ENCODE measurements around the gene TBX2. TPM values are rescaled to one million over a fixed set of nuclear protein-coding genes. Genes with fewer than 3 reads are reported as not detected.

Gene TBX2
- polyA plus RNA-seq, 1 donor = 10.9 TPM

DNA sequence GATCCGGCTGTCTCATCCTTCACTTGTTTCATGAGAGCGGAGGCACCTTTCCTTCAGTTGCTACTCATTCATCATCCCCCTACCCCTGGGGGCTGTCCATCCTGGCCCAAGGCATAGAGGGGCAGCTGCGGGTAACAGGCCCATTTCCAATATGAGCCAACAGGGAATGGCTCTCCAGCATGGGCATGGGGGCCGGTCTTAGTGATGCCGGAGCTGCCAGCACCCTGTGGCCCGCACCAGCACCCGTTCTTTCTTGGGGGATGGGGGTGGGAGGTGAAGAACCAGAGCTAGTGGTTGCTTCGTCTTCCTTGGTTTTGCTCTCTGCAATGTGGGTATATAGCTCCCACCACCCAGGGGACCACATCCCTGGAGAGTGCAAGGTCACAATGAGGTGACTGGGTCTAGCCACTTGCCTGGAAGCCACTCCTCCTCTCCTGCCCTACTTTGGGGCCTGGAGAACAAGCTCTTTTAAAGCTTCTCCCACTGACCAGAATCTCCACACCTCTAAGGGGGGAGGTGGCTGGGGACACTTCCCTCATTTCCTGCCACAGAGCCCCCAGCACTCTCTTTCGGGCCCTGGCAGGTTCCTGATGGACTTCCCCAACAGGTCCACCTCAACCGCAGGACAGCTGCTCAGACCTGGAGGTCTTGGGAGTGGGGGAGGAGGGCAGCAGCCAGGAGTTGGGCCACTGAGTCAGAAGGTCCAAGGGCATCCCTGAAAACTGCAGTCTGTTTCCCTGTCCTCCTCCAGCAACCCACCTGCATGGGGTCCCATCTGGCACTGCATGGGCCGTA is 11.9 kb upstream of the TBX2 start:
- DNase-seq (ENCODE audit: low read depth) = no peak

DNA sequence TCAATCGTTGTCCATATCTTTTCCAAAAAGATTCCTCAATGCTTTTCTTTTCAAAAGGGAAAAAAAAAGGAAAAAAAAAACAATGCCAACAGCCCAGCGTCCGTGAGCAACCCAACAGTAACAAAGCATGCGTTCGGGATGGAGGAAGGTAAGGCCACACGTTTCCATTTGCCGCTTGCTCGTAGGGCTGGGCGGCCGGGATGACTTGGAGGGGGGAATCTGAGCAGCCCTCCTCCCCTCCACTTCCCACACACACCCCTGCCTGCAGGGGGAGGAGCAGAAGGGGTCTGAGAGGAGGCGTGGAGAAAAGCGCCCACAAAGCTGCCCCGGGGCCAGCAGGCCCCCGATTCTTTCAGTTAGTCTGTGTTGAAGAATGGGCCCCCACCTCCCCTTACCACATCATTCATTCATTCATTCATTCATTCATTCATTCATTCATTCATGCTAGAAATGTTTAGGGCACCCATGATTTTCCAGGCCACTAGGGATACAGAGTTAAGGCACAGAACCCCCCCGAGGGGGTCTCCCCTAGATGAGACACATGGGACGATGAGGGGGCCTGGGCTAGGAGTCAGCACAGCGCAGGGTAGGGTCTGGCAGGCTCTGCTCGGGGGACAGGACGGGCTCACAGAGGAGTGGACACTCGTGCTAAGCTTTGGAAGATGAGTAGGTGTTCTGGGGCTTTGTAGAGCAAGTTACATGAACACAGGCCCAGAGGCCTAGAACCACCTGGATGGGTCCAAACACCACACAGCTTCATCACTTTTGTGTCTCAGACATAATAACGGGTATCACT is 10.9 kb upstream of the TBX2 start:
- no peak for DNase-seq (ENCODE audit: low read depth)

DNA sequence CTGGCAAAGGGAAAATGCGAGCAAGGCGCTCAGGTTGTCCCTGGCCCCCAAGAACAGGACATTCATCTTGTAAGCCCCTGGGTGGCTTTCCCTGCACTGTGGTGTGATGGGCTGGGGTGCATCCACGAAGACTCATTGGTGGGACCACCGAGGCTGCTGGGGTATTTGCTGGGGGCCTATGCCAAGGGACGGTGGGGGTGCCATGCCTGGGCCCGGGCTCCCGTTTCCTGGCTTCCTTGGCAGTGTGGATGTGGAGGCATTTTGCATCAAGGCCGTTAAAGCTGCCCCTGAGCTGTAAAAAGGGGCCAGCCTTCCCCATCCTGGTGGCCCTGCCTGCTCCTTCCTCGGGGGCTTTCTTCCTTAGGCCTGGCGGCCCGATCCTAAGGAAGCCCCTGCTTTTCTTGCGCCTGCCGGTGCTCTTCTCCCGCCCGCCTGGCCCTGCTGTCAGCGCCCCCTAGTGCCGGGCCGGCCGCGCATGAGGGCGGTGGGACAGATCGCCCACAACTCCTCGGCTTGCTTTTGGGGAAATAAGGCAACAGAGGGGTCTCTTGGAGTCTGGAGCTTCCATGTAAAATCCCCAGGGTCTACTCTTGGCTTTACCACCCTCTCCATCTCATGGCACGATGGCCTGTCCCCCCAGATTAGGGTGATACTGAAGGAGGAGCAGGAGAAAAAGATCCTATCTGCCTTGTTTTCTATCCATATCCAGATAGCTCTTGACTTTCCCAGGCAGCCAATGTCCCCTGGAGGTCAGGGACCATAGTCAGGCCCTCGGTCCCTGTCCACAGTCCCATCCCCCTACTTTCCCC is 9.8 kb upstream of the TBX2 start:
- DNase-seq (ENCODE audit: low read depth) = no peak

DNA sequence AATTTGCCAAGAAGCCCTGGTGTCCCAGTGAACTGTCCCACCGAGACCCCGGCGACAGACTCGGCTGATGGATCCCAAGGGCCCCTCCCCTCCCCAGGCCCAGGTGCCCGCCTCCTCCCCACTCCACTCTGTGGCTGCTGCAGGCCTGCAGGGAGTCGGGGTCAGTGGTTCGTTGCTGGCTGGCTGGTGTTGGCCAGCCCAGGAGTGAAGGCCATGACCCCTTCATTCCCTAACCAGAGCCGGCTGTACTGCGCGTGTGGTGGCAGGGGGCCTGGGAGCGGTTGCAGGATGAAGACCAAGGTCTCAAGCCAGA is 9.2 kb upstream of the TBX2 start:
- no peak for DNase-seq (ENCODE audit: low read depth)

DNA sequence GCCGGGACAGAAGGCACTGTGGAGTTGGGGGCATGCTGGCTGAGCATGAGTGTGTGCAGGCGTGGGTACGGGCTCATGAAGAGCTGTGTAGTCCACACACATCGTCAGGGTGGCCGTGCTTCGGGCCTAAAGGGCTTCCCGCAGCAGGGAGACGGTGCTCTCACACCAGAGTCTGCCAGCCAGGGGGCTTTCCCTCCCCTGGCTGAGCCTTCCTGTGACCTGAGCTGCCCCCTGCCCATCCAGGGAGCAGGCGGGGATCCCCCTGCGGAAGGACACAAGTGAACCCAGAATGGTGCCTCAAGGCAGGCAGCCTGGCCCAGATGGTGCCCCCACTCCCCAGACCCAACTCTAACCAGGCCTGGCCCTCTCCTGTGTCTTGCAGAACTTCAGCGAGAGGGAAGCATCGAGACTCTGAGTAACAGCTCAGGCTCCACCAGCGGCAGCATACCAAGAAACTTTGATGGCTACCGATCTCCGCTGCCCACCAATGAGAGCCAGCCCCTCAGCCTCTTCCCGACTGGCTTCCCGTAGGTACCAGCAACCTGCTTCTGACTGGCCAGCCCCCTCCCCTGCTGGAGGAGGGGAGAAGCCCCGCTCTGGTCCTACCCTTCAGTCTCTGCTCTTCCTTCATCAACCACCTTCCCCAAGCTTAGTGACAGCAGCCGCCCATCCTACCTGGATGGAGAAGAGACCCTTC is 7.9 kb upstream of the TBX2 start:
- DNase-seq (ENCODE audit: low read depth) = no peak

DNA sequence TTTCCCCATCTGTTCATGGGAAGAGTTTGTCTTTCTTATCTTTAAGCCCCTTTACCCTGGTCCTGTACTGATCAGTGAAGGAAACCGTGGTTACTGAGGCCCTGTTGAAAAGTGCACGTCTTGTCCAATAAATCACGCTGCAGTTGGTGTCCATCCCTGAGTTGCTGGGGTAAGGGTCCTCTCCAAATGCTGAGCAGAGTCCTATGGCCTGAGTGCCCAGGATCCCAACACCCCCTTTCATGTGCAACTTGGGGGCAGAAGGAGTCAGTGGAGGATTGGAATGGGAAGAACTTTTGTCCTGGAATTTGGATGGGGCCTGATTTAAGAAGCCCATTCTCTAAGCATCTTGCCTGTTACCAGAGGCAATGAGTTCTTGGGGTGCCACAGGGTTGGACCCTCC is 7.0 kb upstream of the TBX2 start:
- no peak for DNase-seq (ENCODE audit: low read depth)

DNA sequence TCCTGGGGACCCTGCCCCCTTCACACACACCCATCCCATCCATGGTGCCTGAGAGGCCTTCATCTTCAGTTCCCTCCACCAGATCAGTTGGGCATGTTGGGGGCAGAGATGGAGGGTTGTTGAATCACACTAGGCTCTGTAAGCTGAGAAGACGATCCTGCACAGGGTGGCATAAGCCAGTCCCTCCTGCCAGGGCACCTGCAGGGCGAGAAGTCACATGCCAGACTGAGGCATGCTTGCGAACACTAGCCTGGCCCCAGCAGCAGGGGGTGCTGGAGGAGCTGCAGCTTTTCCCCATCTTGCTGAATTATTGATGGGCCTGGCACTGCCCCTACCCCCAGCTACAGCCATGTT is 6.1 kb upstream of the TBX2 start:
- DNase-seq (ENCODE audit: low read depth) = no peak

DNA sequence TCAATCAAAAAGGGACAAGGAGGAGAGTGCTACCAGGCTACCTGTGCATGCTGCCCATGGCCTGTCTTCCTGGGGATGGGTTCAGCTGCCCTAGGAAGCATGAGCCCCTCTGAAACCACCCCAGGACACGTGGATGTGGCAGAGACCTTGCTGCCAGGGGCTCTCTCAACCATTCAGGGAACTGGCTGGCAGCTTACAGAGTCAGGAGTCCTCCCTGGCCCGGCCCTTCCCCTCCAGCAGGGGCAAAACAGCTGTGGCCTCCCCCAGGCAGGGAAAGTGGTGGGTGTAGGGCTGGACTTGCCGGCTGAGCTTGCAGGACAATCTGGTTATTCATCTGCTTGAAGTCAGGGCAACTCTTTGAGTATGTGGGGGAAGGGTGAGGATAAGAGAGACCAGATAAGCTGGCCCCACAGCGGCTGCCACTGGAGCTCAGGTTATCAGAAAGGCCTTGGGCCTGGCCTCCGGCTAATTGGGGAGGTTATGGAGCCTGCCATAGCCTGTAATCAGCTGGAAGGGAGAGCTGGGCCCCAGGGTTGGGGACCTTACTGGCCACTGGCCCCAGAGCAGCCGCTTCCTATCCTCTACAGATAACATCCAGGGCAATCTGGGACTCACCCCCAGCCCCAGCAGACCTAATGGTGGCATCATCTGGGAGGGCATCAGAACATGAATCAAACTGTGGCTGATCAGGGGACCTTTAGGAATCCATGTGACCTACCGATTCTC is 5.6 kb upstream of the TBX2 start:
- DNase-seq (ENCODE audit: low read depth) = no peak

DNA sequence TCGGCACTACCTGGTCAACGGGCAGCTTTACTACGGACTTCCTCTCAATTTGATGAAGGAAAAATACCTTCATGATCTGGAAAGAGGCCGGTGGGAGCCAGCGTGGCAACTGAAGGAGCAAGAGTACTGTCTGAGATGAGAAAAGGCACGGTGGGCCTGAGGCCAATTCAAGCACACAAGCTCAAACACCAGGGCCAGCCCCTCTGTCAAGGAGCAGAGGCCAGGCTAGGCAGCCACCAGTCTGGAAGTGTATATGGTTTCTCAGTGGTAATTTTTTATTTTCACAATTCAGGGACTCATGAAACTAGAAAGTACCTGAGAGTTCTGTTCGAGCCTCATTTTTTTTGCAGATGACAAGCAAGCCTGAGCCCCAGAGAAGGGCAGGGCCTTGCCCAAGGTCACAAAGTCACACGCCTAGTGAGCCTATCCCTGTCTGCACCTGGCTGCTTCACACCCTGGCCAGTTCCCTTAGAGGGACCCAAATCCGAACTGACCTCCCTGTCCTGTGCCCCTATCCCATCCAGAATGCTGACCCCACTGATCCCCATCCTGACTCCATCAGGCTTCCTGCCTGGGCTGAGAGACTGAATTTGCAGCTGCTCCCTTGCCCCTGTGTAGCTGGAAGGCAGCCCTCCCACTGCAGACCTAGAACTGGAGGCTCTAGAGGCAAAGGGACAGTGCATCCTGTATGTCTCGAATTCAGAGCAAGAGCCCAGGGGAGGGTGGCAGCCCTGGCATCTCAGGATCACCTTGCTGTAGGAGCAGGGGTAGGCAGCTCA is 4.8 kb upstream of the TBX2 start:
- no peak for DNase-seq (ENCODE audit: low read depth)

DNA sequence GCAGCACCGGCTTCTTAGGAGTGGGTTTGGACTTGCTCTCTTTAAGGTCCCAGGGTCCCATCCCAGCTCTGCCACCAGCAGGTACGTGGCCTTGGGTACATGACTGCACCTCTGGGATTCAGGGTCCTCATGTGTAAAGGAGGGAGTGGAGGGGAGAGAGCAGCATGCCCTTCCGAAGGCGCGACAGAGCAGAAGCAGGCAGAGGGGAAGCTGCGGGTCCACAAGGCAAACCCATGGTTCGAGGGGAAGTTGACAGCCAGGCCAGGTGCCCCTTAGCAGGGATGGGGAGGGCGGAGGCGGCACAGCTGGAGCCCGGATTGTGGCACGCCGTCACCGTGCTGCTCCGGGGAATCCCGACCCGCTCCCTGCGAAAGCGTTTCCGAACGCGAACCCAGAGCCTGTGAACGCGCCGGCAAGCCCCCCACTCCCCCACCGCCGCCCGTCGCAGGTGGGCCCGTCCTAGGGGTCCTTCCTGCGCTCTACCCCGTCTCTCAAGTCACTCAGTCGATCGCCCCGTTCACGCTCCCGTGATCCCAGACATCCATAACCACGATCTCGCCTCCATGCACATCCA is 4.1 kb upstream of the TBX2 start:
- DNase-seq (ENCODE audit: low read depth) = no peak

DNA sequence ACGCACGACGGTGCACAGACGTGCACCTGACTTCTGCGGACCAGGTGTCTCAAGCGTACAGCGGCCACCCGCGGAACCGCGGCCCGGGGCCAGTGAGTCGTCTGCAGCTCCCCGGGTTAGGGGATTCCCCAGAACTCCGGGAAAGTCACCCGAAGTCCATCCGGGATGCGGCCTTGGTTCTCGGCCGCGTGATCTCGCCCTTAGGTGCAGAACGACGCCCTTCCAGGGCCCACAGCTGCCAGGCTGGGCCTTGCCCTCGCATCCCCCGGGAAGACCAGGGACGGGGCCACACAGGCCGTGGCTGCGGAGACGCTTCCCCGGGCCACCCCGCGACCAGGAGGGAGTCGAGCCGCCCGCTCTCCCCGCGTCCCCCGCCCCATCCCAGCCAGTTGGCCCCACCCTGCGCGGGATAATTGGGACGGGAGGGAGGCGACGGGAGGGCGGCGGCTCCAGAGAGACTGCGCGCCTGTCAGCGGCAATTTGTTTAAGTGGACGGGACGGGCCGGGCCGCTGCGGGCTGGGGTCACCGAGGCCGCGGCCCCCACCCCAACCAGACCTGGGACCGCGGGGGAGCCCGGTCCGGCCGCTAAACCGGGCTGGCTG is 3.6 kb upstream of the TBX2 start:
- no peak for DNase-seq (ENCODE audit: low read depth)

DNA sequence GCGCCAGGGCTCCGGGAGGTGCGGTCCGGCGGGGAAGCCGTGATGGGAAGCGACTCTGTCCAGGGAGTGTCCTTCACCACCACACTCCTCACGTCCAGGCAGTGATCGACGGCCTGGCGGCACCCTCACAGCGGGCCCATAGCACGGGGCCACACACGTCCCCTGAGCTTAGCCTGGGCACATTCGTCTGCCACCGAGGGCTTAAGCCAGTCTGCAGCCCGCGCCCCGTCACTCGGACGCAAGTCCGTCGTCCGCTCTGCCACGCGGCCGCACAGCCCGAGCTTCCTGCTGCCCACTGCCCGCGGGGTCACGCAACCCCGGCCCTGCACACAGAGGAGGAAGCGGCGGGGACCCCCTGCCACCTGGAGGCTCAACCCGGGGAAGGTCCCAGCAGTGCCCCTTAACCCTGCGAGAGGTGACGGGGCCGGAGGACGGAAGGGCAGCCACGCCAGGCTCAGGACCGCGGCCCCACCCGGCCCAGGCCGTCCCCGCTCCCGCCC is 3.0 kb upstream of the TBX2 start:
- DNase-seq (ENCODE audit: low read depth) = no peak

DNA sequence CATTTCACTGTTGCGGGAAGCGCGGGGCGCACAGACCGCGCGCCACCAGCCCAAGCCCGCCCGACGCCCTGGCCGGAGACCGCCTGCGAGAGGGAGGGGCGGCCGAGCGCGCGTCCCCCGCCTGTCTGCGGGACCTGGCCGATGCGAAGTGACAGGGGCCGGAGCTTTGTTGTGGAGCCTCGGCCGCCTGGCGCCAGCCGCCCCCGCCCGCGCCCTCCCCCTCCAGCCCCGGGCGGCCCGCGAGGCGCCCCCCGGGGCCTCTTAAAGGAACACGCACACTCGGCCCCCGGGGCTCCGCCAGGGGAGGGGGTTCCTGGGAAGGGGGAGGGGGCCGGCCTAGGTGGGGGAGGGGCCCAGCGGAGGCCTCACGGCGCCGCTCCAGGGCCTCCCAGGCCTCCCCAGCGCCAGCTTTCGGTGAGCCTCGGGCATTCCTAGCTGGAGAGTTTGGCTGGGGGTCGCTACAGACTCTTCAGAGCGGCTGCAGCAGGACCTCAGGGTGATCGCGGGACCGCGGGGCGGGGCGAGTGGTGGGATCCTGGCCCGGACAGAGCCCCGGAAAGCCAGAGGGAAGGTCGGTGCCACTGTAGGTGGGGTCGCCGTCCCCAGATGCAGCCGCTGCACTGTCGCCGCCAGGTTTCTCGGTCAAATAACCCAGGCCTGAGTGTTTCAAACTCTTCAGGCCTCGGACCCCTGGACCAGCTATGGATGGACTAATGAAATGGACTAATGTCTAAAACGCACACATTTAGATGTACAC is 2.4 kb upstream of the TBX2 start:
- no peak for DNase-seq (ENCODE audit: low read depth)

DNA sequence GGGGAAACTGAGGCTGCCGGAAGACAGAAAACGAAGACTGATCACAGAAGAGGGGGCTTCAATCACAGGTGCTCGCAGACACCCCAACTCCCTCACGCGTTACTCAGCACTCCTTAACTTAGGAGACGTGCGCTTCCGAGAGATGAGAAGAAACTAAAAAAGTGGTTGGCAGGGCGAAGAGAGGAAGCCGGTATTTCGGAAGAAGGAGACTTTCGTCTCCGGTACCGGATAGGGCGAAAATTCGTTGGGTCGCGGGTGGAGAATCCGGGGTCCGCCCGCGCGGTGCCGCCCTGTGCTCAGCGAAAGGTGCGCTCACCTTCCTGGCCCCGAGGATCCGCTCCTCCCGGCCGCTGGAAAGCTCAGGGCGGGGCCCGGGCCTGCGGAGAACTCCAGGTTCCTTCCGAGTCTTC is 917 bp upstream of the TBX2 start:
- no peak for DNase-seq (ENCODE audit: low read depth)

DNA sequence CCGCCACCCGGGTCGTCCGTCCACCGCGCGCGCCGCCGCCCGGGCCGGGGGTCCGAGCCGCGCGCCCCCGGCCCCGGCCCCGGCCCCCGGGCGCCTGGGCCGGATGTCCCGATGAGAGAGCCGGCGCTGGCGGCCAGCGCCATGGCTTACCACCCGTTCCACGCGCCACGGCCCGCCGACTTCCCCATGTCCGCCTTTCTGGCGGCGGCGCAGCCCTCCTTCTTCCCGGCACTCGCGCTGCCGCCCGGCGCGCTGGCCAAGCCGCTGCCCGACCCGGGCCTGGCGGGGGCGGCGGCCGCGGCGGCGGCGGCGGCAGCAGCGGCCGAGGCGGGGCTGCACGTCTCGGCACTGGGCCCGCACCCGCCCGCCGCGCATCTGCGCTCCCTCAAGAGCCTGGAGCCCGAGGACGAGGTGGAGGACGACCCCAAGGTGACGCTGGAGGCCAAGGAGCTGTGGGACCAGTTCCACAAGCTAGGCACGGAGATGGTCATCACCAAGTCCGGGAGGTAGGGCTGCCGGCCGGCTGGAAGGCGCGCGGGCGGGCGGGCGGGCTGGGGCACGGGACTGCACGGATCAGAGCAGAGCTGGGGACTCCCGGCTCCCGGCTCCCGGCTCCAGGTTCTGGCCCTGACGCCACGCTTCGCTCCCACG is 548 bp downstream of the TBX2 start:
- no peak for DNase-seq (ENCODE audit: low read depth)

DNA sequence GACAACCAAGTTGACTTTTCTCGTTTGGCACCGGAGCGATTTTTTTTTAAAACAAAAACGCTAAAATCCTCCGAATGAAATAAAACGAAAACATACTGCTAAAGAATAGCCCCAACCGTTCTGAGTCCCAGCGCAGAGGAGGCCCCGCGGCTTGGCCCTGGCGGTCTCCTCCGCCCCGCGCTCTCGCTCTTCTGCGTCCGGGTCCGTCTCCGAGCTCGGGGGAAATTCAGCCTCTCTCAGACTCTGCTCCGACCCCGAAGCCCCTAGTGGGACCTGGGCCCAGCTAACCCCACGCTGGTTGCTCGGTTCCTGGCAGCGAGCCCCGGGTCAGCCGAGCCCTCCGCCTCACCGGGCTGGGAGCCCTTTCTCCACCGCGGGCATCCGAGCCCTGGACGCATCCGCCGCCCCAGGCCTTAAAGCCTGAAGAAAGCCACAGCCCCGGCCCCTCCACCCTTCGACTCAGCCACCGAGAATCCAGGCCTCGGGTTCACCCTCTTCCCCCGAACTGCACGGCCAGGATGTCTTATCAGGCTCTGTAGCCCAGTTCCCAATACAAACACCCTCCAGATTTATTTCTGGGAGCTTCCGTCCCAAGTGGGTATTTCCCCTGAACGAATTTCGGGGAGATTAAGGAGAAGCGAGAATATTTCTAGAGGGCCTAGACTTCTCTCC is 1.2 kb downstream of the TBX2 start:
- DNase-seq (ENCODE audit: low read depth) = no peak

DNA sequence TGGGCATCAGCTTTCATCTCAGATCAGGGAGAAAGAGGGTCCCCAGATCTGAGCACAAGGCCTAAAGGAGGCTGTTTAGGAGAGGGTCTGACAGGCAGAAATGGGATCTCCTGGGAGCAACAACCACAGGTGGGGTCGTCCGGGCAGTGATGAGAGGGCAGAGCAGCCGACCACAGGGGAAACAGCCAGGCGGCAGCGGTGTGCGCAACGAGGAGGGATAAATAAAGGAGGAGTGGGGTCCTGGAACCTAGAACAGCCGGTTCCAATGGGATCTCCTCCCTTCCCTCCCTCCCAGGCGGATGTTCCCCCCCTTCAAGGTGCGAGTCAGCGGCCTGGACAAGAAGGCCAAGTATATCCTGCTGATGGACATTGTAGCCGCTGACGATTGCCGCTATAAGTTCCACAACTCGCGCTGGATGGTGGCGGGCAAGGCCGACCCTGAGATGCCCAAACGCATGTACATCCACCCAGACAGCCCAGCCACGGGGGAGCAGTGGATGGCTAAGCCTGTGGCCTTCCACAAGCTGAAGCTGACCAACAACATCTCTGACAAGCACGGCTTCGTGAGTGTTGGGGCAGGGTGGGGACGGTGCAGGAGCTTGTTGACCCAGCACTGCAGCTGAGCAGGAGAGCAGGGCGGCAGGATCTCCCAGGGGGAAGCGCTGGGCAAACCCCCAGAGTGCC is 1.9 kb downstream of the TBX2 start:
- DNase-seq (ENCODE audit: low read depth) = no peak
